ENCODE results near the gene BRD4.

BRD4 gene

DNA sequence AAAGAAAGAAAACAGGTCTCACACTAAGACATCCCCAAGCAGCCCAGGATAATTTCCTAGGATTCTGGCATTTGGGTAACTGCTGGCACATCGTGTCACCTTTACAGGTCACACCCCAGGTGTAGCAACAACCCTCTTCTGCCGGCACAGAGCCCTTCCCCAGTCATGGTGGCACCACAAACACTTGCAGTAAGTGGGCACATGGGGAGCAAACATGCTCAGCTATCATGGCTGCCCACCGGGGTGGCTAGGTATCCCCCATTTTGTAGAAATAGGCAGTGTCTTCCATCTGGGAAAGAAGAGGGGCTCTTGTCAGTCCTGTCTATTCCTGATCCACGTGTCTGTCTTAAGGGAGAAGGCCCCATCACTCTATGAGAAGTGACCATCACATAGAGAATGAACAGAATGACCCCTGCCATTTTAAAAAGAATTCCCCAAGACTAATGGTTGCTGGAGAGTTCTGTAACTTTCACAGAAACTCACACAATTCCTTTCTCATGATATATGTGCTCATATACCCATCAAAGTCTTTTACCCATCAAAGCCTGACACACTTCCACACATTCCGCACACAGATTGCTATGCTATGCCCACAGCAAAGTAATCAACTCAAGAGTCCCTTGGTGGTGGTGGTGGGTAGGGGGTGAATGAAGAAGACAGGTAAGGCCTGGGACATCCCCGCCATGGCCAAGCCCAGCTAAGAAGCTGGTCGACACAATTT, 33.3 kb downstream of the BRD4 start:
- no peak for DNase-seq (ENCODE audit: low read depth)
- H3K4me3 ChIP-seq (ENCODE audit: control insufficient read depth, low read depth, low read length), result no peak overlapping the region
- TF ChIP-seq CTCF (IDR thresholded peaks at IDR 0.05; ENCODE audit: control insufficient read depth, insufficient read depth, low read depth, low read length, missing control alignments), result no peak

DNA sequence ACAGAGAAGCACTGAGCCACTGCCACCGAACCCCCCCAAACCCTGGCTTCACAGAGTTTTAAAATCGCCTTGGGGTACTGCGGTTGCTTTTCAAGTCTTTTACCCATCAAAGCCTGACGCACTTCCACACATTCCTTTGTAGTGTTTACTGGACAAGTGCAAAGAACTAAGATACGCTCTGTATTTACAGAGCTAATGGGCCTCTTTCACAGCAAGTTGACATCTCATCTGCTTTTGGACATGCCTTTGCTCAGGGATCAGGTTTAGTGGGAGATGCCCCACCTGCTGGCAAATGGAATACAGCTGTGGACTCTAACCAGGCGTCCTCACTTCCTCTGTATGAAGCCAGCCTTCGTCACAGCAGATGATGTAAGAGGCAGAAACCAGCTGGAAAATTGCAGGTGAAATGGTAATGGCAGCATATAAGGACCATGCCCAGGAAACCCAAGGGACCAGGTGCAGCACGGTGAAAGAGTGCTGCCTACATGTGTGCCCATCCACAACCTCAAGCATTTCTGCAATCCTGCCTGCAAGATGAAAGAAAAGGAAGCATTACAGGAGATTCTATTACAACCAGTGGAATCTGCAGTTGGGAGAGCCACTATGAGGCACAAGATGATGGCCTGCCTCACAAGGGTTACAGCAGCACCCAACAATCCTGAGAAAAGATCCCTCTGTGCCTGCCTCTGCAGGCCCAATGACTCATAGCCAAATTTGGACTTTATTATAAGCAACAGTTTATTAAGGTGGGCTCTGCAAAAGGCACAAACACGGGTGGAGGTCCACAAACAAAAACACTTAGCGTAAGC, 34.7 kb downstream of the BRD4 start:
- TF ChIP-seq CTCF (IDR thresholded peaks at IDR 0.05; ENCODE audit: control insufficient read depth, insufficient read depth, low read depth, low read length, missing control alignments), result no peak
- peak; percentile 70 for DNase-seq (ENCODE audit: low read depth)
- H3K4me3 ChIP-seq (ENCODE audit: control insufficient read depth, low read depth, low read length), result no peak overlapping the region

DNA sequence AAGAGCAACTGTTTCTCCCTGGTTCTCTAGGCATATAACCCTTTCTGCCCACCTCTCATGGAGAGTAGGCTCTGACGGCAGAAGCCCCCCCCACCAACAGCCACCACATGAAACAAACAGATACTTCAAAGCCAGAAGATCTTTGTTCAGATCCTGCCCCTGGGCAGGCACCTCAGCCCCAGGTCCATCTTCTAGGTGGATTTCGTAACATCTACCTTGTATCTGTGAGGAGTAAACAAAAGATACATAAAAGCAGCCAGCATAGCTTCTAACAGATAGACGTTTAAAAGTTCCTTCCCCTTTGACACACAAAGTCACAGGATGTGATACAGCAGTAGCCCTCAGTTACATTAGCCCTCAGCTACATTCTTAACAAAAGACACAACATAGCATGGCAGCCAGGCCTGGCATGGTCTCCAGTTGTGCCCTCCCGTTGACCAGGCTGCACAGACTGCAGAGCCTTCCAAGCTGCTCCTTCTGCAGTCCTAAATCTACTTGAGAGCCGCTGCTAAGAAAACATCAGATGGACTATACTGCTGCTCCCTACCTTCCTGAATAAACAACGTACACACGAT, 35.4 kb downstream of the BRD4 start:
- H3K4me3 ChIP-seq (ENCODE audit: control insufficient read depth, low read depth, low read length), result no peak overlapping the region
- TF ChIP-seq CTCF (IDR thresholded peaks at IDR 0.05; ENCODE audit: control insufficient read depth, insufficient read depth, low read depth, low read length, missing control alignments), result no peak
- no peak for DNase-seq (ENCODE audit: low read depth)

GRCh38 chr19:15296353-15296752, 36.0 kb downstream of the BRD4 start:
- no peak for TF ChIP-seq CTCF (IDR thresholded peaks at IDR 0.05; ENCODE audit: control insufficient read depth, insufficient read depth, low read depth, low read length, missing control alignments)
- H3K4me3 ChIP-seq (ENCODE audit: control insufficient read depth, low read depth, low read length), result no peak overlapping the region
- DNase-seq (ENCODE audit: low read depth), result no peak

DNA sequence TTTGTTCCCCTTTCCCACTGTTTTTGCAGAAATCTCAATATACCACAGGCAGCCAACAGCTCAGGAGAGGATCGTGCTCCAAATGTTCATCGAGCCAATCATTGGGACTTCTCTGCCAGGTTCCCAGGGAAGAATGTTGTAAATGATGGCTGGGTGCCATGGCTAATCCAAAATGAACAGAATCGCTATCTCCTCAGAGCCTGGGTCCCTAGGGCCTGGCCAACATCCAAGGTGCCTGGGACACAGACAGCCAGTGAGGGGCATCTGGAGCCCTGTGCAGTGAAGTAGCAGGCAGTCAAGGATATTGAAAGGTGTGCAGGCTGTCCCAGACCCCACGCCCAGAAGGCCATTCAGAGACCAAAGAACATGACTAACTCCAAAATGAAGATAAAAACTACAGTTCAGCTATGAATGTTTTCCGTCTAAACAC, 37.8 kb downstream of the BRD4 start:
- TF ChIP-seq CTCF (IDR thresholded peaks at IDR 0.05; ENCODE audit: control insufficient read depth, insufficient read depth, low read depth, low read length, missing control alignments), result no peak
- H3K4me3 ChIP-seq (ENCODE audit: control insufficient read depth, low read depth, low read length), result no peak overlapping the region
- no peak for DNase-seq (ENCODE audit: low read depth)

DNA sequence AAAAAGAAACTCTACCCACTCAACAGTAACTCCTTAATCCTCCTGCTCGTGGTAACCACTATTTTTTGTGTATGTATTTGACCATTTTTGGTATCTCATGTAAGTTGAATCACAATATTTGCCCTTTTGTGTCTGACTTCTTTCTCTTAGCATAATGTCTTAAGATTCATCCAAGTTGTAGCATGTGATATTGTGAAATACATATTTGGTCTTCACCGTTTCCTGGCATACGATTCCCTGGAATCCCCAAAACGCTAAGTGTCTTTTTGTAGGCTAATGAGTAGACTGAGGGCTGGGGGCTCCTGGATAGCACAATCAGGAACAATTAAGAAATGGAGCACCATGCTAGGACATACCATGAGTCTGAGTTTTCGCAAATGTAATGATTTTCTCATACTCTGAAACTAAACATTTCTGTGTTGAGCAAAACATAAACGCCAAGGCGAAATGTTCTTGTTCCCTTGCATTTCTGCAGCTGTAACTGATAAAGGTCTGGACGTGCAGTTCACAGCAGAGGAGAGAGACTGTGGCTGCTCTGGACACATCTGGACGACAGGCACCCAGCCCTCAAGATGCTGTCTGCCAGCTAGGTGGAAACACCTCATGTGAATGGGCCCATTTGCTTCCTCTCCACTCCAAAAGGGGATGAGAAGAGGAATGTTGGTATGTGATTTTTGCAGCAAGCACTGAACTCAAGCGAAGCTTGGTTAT, 38.4 kb downstream of the BRD4 start:
- no peak overlapping the region for H3K4me3 ChIP-seq (ENCODE audit: control insufficient read depth, low read depth, low read length)
- DNase-seq (ENCODE audit: low read depth), result no peak
- no peak for TF ChIP-seq CTCF (IDR thresholded peaks at IDR 0.05; ENCODE audit: control insufficient read depth, insufficient read depth, low read depth, low read length, missing control alignments)

Data from AG09309 (cell line).